ENCODE results near the gene CLDN24.

Gene CLDN24

DNA sequence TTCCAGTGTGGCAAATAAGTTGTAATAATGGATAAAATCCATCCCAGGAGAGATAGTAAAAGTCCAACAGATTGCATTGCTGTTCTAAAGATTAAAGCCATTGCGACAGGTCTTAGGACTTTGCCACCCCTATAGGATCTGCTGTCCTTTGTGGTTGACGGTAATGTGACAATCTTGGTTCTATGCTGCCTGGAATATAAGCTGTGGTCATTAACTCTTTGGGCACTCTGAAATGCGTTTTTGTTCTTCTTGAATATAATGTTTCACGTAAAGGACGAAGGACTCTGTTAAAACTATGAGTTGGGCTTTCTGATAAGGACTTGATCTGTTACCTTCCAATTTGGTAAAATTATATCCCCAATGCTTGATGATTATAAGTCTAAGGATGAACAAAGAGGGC, at the start of gene CLDN24:
TSS of gene CLDN24 (minus strand) at position 101 of the 400 bp plus-strand sequence. CDS start at position 101, 0 bp downstream.
- DNase-seq (ENCODE audit: insufficient read length, low spot score) = no peak
- no peak for TF ChIP-seq POLR2A (IDR thresholded peaks at IDR 0.05; ENCODE audit: low read depth, low read length)
- no peak for FAIRE-seq

DNA sequence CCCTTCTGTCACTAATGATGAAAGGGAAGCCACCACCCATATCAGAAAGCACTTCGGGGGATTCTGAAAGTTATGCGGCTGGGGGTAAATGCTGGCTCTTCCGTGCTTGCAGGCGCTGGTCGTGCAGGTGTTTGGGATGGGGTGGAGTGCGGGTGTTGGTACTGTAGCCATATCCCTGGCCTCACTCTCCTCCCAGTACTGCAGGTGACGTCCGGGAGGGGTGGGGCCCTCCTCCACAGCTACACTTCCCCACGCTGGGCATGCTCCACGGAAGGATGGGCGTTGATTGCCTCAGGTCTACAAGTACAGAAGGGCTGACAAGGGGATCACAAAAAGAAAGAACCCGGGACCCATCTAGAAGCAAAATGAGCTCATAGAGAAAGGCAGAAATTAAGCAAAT, 48.6 kb upstream of the CLDN24 start:
- DNase-seq (ENCODE audit: insufficient read length, low spot score) (no peak), FAIRE-seq (no peak)
- TF ChIP-seq POLR2A (IDR thresholded peaks at IDR 0.05; ENCODE audit: low read depth, low read length) = no peak

DNA sequence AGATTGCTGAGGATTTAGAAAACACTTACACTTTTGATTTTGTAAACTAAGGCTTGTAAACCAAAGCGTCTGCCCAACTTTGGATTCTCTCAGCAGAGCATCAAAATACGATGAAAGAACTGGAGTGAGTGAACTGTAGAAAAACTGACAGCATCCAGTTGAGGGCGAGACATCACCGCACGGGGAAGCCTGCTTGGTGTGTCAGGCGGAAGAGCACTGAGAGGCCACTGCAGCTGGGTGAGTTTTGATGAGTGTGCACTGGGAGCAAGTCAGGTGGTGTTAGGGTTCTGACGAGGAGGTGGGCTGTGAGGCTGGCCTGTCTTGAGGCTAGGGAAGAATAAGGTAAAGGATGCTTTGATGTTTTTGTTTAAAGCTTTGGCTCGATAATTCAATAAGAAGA, 46.8 kb upstream of the CLDN24 start:
- no peak for FAIRE-seq
- TF ChIP-seq POLR2A (IDR thresholded peaks at IDR 0.05; ENCODE audit: low read depth, low read length) = no peak
- DNase-seq (ENCODE audit: insufficient read length, low spot score) = no peak

DNA sequence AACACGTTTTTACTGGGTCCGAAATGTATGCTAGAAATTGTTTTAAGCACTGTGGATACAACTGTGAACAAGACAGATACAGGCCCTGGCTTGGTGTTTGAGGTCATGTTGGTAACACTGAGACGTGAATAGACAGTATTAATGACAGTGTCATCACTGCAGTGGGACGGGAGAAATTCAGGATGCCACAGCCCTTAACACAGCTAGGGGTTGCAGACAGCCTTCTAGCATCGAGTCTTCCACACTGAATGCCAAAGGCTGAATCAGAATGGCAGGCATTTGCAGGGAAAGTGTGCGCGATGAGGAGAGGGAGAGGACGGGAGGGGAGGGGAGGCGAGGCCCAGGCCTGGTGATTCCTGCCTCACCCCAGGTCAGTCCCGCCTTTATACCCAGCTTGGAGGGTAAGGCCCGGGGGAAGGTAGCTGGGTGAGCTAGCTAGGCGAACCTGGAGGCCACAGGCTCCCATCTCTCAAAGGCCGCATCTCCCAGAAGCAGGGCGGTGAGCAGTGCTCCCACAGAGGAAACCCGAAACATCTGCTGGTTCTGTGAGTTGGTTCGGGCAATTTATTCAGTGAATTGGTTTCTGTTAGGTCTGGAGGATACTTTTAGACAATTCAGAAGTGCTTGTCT, 44.1 kb upstream of the CLDN24 start:
- TF ChIP-seq POLR2A (IDR thresholded peaks at IDR 0.05; ENCODE audit: low read depth, low read length) = no peak
- FAIRE-seq = no peak
- DNase-seq (ENCODE audit: insufficient read length, low spot score) = no peak

DNA sequence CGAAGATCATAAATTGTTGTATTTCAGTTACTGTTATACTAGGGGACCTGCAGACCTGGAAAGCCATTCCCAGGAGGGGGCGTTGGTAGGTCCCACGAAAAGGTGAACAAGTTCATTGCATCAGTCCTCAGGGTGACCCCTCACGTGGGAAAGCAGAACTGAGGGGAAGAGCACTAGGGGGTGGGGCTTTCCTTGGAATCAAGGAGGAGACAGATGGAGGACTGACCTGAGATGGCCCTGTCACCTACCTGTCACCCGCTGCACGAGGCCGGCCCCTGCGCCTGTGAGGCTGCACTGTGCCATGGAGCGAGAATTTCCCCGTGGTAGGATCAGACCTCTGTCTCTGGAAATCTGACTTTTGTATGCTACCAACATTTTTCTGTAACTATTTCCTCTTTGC, 41.8 kb upstream of the CLDN24 start:
- DNase-seq (ENCODE audit: insufficient read length, low spot score) (no peak), FAIRE-seq (no peak)
- no peak for TF ChIP-seq POLR2A (IDR thresholded peaks at IDR 0.05; ENCODE audit: low read depth, low read length)

DNA sequence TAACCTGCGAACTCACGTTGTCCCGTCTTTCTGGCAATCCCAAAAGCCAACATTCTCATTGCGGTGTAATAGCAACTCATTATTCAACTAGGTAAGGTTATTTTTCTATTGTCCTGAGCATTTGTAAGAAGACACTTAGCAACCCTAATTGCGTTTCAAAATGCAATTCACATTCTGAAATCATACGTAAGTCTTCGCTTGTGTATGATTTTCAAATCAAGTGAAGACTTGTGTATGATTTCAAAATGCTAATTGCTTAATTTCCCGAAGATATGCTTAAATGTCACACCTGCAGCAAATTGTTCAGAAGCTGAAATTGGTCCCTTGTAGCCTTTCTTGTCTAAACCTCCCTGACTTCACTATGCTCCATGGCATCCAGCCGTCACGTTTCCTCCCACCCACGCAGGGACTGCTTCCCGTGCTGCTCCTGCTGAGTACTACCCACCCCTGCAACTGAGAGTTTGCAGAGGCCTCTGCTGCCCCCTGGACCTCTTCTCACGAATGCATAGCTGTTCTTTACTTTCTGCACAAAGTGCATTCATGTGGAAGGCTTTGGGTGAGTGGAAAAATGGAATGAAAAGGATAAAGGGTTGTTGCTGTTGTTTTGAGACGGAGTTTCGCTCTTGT, 40.8 kb upstream of the CLDN24 start:
- no peak for DNase-seq (ENCODE audit: insufficient read length, low spot score)
- FAIRE-seq = no peak
- no peak for TF ChIP-seq POLR2A (IDR thresholded peaks at IDR 0.05; ENCODE audit: low read depth, low read length)

DNA sequence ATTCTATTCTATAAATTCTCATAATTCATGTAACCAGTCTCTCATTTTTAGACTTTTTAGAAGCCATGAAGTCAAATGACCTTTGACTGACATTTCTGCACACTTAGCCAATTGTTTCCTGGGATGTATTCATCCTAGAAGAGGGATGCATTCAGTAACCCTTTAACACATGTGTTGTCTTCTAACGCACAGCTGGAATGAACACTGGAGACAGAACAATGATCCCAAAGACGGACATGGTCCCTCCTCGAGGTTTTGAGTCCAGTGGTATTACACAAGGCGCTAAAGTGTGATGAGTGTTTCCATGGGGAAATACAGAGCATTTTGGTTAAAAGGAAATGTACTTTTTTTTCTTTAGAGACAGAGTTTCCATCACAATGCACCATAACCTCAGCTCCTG, 39.8 kb upstream of the CLDN24 start:
- no peak for FAIRE-seq
- DNase-seq (ENCODE audit: insufficient read length, low spot score) = no peak
- no peak for TF ChIP-seq POLR2A (IDR thresholded peaks at IDR 0.05; ENCODE audit: low read depth, low read length)

DNA sequence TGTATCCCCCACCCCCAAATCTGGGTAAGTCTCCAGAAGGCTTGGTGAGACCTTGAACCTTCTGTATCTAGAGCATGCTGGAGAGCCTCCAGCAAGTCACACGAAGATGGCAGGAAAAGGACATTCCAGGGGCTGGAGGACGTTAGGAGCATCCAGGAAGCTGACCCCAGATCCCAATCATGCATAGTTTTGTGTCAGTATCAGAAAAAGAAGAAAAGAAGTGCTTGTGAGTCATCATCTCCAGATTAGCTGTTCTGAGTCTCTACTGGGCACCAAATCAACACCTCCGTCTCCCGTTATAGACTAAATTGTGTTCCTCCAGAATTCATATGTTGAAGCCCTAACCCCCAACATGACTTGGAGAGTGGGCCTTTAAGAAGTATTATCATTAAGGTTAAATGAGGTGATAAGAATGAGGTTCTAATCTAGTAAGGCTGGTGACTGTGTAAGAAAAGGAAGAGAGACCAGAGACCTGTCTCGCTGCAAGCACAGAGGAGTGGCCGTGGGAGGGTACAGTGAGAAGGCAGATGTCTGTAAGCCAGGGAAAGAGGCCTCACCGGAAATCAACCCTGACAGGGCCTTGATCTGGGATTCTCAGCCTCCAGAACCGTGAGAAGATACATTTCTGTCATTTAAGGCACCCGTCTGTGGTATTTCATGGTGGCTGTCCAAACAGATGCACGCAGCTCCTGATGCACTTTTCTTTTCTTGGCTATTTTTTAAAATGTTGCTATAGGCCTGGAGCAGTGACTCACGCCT, 38.1 kb upstream of the CLDN24 start:
- FAIRE-seq (no peak), DNase-seq (ENCODE audit: insufficient read length, low spot score) (no peak)
- TF ChIP-seq POLR2A (IDR thresholded peaks at IDR 0.05; ENCODE audit: low read depth, low read length) = no peak

DNA sequence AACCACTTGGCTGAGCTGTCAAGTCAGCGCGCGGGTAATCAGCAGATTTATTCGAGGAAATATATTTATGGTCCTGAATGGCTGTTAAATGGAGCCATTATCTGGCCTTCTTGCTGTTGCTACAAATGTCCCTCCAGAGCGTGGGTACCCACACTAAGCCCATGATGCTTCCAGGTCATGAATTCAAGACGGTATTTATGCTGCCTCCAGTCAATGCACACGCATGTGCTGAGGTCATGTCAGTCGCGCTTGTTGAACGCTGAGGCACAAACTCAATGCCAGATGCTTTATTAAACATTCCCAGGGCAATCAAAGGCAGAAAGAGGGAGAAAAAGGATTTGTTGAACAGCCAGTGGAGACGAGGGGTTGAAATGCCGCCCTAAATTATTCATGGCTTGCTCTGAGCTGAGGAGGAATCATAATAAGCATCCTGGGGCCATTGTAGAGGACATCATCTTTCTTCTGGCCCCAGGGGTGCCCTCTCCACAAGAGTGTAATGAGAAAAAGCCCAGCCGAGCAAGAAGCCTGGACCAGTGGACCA, 36.1 kb upstream of the CLDN24 start:
- FAIRE-seq (no peak), DNase-seq (ENCODE audit: insufficient read length, low spot score) (no peak)
- TF ChIP-seq POLR2A (IDR thresholded peaks at IDR 0.05; ENCODE audit: low read depth, low read length) = no peak

DNA sequence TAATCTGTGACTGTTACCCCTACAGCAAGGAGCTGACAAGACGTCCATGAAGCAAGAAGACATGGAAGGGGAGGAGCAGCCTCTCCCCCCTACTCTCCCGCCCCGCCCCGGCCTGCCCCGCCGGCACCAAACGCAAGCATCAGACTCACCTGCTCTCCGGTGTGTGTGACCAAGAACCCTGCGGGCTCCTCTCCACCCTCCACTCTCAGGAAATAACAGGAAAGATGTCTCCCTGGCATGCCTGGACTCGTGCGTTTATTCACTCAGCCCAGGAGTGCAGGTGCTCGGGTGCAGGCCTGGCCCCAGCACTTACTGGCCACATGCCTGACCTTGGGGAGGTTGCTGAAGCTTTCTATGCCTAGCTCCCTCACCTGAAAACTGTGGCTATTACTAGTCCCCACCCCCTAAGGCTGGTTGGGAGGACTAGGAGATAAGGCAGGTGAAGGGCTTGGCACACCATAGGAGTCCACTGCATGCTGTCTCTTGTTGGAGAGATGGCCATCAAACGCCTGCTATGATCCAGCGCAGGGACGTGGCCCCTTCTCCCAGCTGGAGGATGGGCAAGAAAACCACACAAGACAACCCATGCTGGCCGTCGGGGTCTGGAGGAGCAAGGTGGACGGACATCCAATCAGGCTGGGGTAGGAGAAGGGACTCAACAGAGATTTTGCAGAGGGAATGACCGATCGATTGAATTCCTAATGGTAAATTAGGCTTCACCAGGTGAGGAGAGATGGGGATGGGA, 34.9 kb upstream of the CLDN24 start:
- TF ChIP-seq POLR2A (IDR thresholded peaks at IDR 0.05; ENCODE audit: low read depth, low read length) = no peak
- DNase-seq (ENCODE audit: insufficient read length, low spot score) (no peak), FAIRE-seq (no peak)

DNA sequence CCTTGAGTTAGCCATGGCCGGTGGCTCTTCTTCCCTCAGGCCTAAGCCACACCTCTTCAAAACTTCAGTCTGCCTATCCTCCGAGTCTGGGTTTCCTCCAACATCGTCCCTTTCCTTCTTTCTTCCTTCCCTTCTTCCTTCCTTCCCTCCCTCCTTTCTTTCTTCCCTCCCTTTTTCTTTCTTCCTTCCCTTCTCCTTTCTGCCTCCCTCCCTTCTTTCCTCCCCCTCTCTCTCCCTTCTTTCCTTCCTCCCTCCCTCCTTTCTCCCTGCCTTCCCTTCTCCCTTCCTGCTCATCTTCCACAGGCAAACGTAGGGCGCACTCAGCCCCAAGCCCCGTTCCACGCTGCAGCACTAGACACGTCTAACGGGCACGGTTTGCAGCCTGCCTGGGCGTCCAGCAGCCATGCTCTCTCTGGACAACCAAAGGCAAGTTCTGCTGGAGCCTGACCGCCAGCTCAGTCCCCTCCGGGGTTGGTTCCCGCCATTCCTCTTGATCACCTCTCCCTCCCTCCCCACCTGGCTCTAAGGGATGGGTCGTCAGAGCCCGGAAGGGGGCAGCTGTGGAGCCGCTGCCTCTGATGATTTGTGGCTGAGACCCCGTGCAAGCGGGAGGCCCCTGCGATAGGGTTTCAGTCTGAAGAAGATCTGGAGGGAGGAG, 34.1 kb upstream of the CLDN24 start:
- TF ChIP-seq POLR2A (IDR thresholded peaks at IDR 0.05; ENCODE audit: low read depth, low read length) = no peak
- DNase-seq (ENCODE audit: insufficient read length, low spot score) (no peak), FAIRE-seq (no peak)

DNA sequence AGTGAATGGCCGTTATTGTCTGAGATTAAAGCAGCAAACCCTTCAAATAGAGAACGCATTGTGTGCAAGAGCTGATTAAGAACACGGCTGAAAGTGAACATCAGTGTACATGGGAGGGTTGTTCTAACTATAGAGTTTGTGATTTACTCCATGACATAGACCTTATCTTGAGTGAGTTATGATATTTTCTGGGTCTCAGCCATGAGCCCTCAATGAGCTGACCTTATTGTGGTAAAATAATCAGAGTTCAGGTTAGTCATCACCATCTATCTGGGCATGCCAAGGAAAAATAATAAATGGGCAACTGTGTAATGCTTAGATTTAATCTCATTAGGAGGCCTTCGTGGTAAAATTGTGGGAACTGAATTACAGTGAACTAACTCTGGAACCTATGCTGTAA, 33.2 kb upstream of the CLDN24 start:
- no peak for FAIRE-seq
- no peak for TF ChIP-seq POLR2A (IDR thresholded peaks at IDR 0.05; ENCODE audit: low read depth, low read length)
- DNase-seq (ENCODE audit: insufficient read length, low spot score) = peak; percentile 21

DNA sequence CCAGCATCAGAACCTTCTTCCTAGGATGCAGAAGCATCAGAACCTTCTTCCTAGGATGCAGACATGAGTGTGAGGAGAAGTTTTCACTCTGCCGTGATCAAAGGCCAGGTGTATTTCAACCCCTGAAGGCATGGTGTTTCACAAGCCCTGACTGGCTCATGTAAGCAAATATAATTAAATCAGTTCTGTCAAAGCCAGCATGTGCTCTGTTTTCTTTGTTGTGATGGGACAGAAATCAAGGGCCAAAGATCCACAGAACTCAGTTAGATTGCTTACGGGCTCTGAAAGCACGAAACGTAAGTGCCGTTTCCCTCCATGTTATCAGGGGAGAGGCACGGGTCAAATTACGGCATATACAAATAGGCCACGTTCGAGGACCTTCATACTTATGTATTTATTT, 32.0 kb upstream of the CLDN24 start:
- FAIRE-seq (no peak), DNase-seq (ENCODE audit: insufficient read length, low spot score) (no peak)
- no peak for TF ChIP-seq POLR2A (IDR thresholded peaks at IDR 0.05; ENCODE audit: low read depth, low read length)

Measured in H54 (cell line).